K562 (cell line): Measurements from ENCODE around the gene AP4E1. TPM values are rescaled to one million over a fixed set of nuclear protein-coding genes. Genes with fewer than 3 reads are reported as not detected.
A peak's percentile ranks its signal among the peaks of the same experiment; 100 is the strongest.

Experiments
- CTBP1 ChIP-seq: fragments of 450-650 bp; IDR thresholded peaks from 2 replicates; pipeline ENCODE4 v1.6.1; 2016; ENCODE audit warnings: borderline replicate concordance
- POLR3G ChIP-seq: IDR thresholded peaks from 2 replicates; pipeline ENCODE4 v1.6.1; 2011; ENCODE audit not compliant: insufficient read length, insufficient replicate concordance; ENCODE audit errors: extremely low read depth
- PRPF4 ChIP-seq: fragments of 200-400 bp; formaldehyde crosslinking; IDR thresholded peaks from one replicate; pipeline ENCODE4 v1.6.1; 2017; ENCODE audit warnings: low read length, low read depth, mild to moderate bottlenecking; ENCODE audit not compliant: insufficient read depth, poor library complexity, severe bottlenecking
- RAD21 ChIP-seq, 2 experiments: fragments of 250-450 bp in 1 of 2; fragments of 450-650 bp in 1 of 2; sonication (Bioruptor Pico) in 1 of 2; formaldehyde crosslinking in 1 of 2; IDR thresholded peaks in 1 of 2; conservative IDR thresholded peaks in 1 of 2; 2 replicates each; pipeline versions ENCODE4 v1.4.0 to v1.8.0; 2020 to 2022; ENCODE audit warnings: mild to moderate bottlenecking in 2 of 2, moderate library complexity in 1 of 2
- SP1 ChIP-seq: sonication (generic); formaldehyde crosslinking; IDR thresholded peaks from 2 replicates; pipeline ENCODE4 v1.8.1; 2022; ENCODE audit warnings: mild to moderate bottlenecking, missing genetic modification reagents
- SREBF1 ChIP-seq: fragments of 150-350 bp; IDR thresholded peaks from 2 replicates; pipeline ENCODE4 v1.6.1; 2014; ENCODE audit warnings: antibody characterized with exemption, low read depth, low read length, borderline replicate concordance
- TAF7 ChIP-seq: fragments of 450-650 bp; IDR thresholded peaks from 2 replicates; pipeline ENCODE4 v1.6.1; 2016; ENCODE audit warnings: missing genetic modification characterization, missing compliant biosample characterization
- UBTF ChIP-seq, 2 experiments: IDR thresholded peaks; 2 replicates each; pipeline ENCODE4 v1.6.1; 2012; ENCODE audit warnings: improper control_type of control experiment in 2 of 2, low read depth in 2 of 2, low read length in 2 of 2, borderline replicate concordance in 1 of 2
- ZC3H11A ChIP-seq: IDR thresholded peaks from 2 replicates; pipeline ENCODE4 v1.6.1; 2012; ENCODE audit warnings: low read depth, low read length, improper control_type of control experiment
- ZNF780A ChIP-seq: fragments of 250-450 bp; sonication (Bioruptor Pico); IDR thresholded peaks from 2 replicates; pipeline ENCODE4 v1.5.0; 2021; ENCODE audit warnings: mild to moderate bottlenecking
- polyA plus RNA-seq, 8 experiments: library from polyadenylated mRNA; depleted of rRNA in 4 of 8; stranded (reverse) in 5 of 8; unstranded in 3 of 8; fragments of >200 nt; fragmentation: Nextera tagmentation in 2 of 8; fragmentation: Illumina TruSeq in 1 of 8; extraction: Ambion mirVana in 2 of 8; extraction: Trizol in 1 of 8; gene quantifications; 2 replicates each; pipeline versions ENCODE4 v1.2.1 to v1.2.3, GENCODE V29; 2011 to 2014; ENCODE audit warnings: inconsistent platforms in 1 of 8, missing spikeins in 1 of 8
- total RNA-seq, 7 experiments: library from RNA; depleted of rRNA in 6 of 7; stranded (reverse); fragments of >200 nt in 6 of 7; fragmentation: Illumina TruSeq in 2 of 7; extraction: Trizol in 2 of 7; gene quantifications; 2 replicates each; pipeline versions ENCODE4 v1.2.1 to v1.2.3, GENCODE V29; 2011 to 2021; ENCODE audit warnings: low replicate concordance in 1 of 7
- TF ChIP-seq, protein P1 (sequence below), 2 experiments: fragments of 450-650 bp in 1 of 2; sonication (generic) in 1 of 2; formaldehyde crosslinking in 1 of 2; IDR thresholded peaks; 2 replicates each; pipeline versions ENCODE4 v1.7.1 to v1.9.0; 2016 to 2022; ENCODE audit warnings: inconsistent platforms in 1 of 2, mild to moderate bottlenecking in 1 of 2, missing genetic modification reagents in 1 of 2
- TF ChIP-seq, protein P2 (sequence below): fragments of 450-650 bp; IDR thresholded peaks from one replicate; pipeline ENCODE4 v1.6.1; 2018; ENCODE audit warnings: mild to moderate bottlenecking, moderate library complexity; ENCODE audit not compliant: partially characterized antibody

AP4E1 gene
- total and polyA plus RNA-seq, 9 of the 15 experiments (the other 6 are each of a cell fraction or from before 2014, with no cell fraction given) = 1.3 to 11.5 (median 4.4) TPM

DNA sequence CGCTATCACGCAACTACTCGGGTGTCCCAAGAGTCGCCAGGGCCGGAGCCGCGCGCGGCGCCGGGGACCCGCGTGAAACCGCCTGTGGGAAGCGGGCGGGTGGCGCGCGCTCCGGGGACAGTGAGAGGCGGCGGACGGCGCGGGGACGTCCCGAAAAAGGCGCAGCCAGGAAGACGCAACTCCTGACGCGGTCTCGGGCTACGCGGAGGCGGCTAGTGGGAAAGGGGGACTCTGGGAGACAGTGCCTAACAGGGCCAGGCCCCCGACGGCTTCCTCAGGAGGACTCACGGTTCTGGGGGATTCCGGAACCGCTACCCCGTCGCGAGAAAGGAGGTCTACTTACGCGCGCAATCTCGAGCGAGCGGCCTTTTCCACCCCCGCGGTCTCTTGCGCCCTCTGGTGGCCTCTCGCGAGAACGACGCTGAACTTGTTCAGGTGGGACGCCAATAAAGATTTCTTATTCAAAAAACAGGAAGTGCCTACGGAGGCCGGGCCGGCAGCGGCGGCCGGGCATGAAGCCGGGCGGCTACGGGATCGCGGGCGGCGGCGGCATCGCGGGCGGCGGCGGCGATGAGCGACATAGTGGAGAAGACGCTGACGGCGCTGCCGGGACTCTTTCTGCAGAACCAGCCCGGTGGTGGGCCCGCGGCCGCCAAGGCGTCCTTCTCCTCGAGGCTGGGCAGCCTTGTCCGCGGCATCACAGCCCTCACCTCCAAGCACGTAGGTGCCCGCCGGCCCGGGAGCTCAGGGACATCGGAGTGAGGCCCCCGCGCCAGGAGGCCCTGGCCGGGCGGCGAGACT lies at the start of gene AP4E1 (continued):
- TF ChIP-seq, protein P1, sequence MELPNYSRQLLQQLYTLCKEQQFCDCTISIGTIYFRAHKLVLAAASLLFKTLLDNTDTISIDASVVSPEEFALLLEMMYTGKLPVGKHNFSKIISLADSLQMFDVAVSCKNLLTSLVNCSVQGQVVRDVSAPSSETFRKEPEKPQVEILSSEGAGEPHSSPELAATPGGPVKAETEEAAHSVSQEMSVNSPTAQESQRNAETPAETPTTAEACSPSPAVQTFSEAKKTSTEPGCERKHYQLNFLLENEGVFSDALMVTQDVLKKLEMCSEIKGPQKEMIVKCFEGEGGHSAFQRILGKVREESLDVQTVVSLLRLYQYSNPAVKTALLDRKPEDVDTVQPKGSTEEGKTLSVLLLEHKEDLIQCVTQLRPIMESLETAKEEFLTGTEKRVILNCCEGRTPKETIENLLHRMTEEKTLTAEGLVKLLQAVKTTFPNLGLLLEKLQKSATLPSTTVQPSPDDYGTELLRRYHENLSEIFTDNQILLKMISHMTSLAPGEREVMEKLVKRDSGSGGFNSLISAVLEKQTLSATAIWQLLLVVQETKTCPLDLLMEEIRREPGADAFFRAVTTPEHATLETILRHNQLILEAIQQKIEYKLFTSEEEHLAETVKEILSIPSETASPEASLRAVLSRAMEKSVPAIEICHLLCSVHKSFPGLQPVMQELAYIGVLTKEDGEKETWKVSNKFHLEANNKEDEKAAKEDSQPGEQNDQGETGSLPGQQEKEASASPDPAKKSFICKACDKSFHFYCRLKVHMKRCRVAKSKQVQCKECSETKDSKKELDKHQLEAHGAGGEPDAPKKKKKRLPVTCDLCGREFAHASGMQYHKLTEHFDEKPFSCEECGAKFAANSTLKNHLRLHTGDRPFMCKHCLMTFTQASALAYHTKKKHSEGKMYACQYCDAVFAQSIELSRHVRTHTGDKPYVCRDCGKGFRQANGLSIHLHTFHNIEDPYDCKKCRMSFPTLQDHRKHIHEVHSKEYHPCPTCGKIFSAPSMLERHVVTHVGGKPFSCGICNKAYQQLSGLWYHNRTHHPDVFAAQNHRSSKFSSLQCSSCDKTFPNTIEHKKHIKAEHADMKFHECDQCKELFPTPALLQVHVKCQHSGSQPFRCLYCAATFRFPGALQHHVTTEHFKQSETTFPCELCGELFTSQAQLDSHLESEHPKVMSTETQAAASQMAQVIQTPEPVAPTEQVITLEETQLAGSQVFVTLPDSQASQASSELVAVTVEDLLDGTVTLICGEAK (IDR thresholded peaks at IDR 0.05) = peak; percentile 100
- TF ChIP-seq, protein P1 (CRISPR knock-in tag; IDR thresholded peaks at IDR 0.05) = peak; percentile 99
- TF ChIP-seq, protein P2, sequence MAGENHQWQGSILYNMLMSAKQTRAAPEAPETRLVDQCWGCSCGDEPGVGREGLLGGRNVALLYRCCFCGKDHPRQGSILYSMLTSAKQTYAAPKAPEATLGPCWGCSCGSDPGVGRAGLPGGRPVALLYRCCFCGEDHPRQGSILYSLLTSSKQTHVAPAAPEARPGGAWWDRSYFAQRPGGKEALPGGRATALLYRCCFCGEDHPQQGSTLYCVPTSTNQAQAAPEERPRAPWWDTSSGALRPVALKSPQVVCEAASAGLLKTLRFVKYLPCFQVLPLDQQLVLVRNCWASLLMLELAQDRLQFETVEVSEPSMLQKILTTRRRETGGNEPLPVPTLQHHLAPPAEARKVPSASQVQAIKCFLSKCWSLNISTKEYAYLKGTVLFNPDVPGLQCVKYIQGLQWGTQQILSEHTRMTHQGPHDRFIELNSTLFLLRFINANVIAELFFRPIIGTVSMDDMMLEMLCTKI = no peak
- TF ChIP-seq RAD21 (CRISPR knock-in tag; conservative IDR thresholded peaks at IDR 0.05 in 1 of 2, IDR thresholded peaks at IDR 0.05 in 1 of 2) = peak; percentile 87 to 96
- TF ChIP-seq SP1 = peak; percentile 81
- no peak for TF ChIP-seq ZNF780A
- no peak for TF ChIP-seq POLR3G
- TF ChIP-seq UBTF (IDR thresholded peaks at IDR 0.05; ENCODE audit: borderline replicate concordance in 1 of 2, low read depth in 2 of 2, low read length in 2 of 2) = peak in 1 of 2 experiments; percentile 78; a peak in 1 of 4 replicates
- no peak; the same call in 1 of the 2 replicates for TF ChIP-seq TAF7 (tag)
- peak; percentile 75 for TF ChIP-seq PRPF4
- TF ChIP-seq ZC3H11A = peak; percentile 55; the same call in 1 of the 2 replicates
- TF ChIP-seq CTBP1 = peak; percentile 93
- no peak for TF ChIP-seq SREBF1
